Fibroblast of lung (primary cell): ENCODE data around the gene GJD3. TPM values are rescaled to one million over a fixed set of nuclear protein-coding genes. Genes with fewer than 3 reads are reported as not detected.

ENCODE experiments used
- DNase-seq, 2 donors: peaks; one replicate each; pipeline versions ENCODE4 v3.0.0 to v3.0.0-alpha.2; 2010; ENCODE audit warnings: low read depth in 2 of 2
- H2AFZ ChIP-seq: 2 replicates; pipeline ENCODE4 v1.5.1; 2012; ENCODE audit warnings: low read length, control low read depth, inconsistent platforms
- H3K27ac ChIP-seq: 2 replicates; pipeline ENCODE4 v1.5.1; 2011; ENCODE audit warnings: low read length, control low read depth; ENCODE audit not compliant: insufficient read depth
- H3K27me3 ChIP-seq: 2 replicates; pipeline ENCODE4 v1.5.1; 2011; ENCODE audit warnings: mild to moderate bottlenecking, low read length; ENCODE audit not compliant: control insufficient read depth, insufficient read depth
- H3K36me3 ChIP-seq: 2 replicates; pipeline ENCODE4 v1.5.1; 2011; ENCODE audit warnings: low read length; ENCODE audit not compliant: control insufficient read depth, insufficient read depth
- H3K4me1 ChIP-seq: 2 replicates; pipeline ENCODE4 v1.5.1; 2011; ENCODE audit warnings: low read length; ENCODE audit not compliant: control insufficient read depth, insufficient read depth; ENCODE audit errors: extremely low read depth
- H3K4me2 ChIP-seq: 2 replicates; pipeline ENCODE4 v1.5.1; 2011; ENCODE audit warnings: low read length, control low read depth; ENCODE audit not compliant: insufficient read depth; ENCODE audit errors: extremely low read depth
- H3K4me3 ChIP-seq, 4 experiments: fragments of 200-600 bp in 1 of 4; sonication (generic) in 1 of 4; replicated peaks in 1 of 4; 2 replicates each; pipeline ENCODE4 v1.5.1; 2011 to 2016; ENCODE audit warnings: low read length in 4 of 4, low read depth in 3 of 4, mild to moderate bottlenecking in 3 of 4, control low read depth in 2 of 4, inconsistent platforms in 1 of 4, mixed read lengths in 1 of 4; ENCODE audit not compliant: insufficient read depth in 1 of 4; ENCODE audit errors: control extremely low read depth in 1 of 4
- H3K79me2 ChIP-seq: 2 replicates; pipeline ENCODE4 v1.5.1; 2012; ENCODE audit warnings: mild to moderate bottlenecking, low read length, inconsistent platforms; ENCODE audit not compliant: control insufficient read depth, insufficient read depth
- H3K9ac ChIP-seq: 2 replicates; pipeline ENCODE4 v1.5.1; 2011; ENCODE audit warnings: mild to moderate bottlenecking, low read length, control low read depth; ENCODE audit not compliant: insufficient read depth
- H3K9me3 ChIP-seq: 2 replicates; pipeline ENCODE4 v1.5.1; 2012; ENCODE audit warnings: low read depth, low read length; ENCODE audit not compliant: control insufficient read depth, insufficient read depth
- H4K20me1 ChIP-seq: 2 replicates; pipeline ENCODE4 v1.5.1; 2011; ENCODE audit warnings: low read length; ENCODE audit not compliant: control insufficient read depth, insufficient read depth; ENCODE audit errors: extremely low read depth
- EZH2 ChIP-seq: IDR thresholded peaks from 2 replicates; pipeline ENCODE4 v1.5.1; 2012; ENCODE audit warnings: low read length, control low read depth, mild to moderate bottlenecking; ENCODE audit errors: missing control alignments
- polyA plus RNA-seq, 2 donors: library from polyadenylated mRNA; depleted of rRNA in 1 of 2; stranded (reverse) in 1 of 2; unstranded in 1 of 2; fragments of >200 nt; gene quantifications; 2 replicates each; pipeline ENCODE4 v1.2.1, GENCODE V29; 2011 to 2012; ENCODE audit warnings: missing spikeins in 1 of 2
- total RNA-seq: library from RNA; depleted of rRNA; stranded (reverse); fragments of >200 nt; gene quantifications from 2 replicates; pipeline ENCODE4 v1.2.1, GENCODE V29; 2014
- TF ChIP-seq, protein P1 (sequence below), 2 donors: IDR thresholded peaks in 1 of 2; conservative IDR thresholded peaks in 1 of 2; 1 replicate in 1 of 2; 2 replicates in 1 of 2; pipeline ENCODE4 v1.5.1; 2011 to 2012; ENCODE audit warnings: low read length in 2 of 2, control low read depth in 1 of 2, inconsistent platforms in 1 of 2, low read depth in 1 of 2, mild to moderate bottlenecking in 1 of 2

The GJD3 gene
- total and polyA plus RNA-seq, 2 donors (not counting 1 experiment from before 2014, with no cell fraction given) = 0.99 to 4.3 TPM

- Histone ChIP-seq H3K27me3 (no peaks in the 10 kb centered on the region), H3K9me3 (no peaks in the 10 kb centered on the region), H3K27ac (no peak overlapping the region), H3K4me3 (no peak overlapping the region), H3K4me1 (peaks cover 5% of the 10 kb centered on the region), H2AFZ (no peak overlapping the region), H3K36me3 (no peaks in the 10 kb centered on the region), H3K9ac (no peak overlapping the region), H3K4me2 (no peak overlapping the region), H4K20me1 (no peaks in the 10 kb centered on the region), H3K79me2 (no peaks in the 10 kb centered on the region)
- DNase-seq = no peak
- TF ChIP-seq, protein P1, sequence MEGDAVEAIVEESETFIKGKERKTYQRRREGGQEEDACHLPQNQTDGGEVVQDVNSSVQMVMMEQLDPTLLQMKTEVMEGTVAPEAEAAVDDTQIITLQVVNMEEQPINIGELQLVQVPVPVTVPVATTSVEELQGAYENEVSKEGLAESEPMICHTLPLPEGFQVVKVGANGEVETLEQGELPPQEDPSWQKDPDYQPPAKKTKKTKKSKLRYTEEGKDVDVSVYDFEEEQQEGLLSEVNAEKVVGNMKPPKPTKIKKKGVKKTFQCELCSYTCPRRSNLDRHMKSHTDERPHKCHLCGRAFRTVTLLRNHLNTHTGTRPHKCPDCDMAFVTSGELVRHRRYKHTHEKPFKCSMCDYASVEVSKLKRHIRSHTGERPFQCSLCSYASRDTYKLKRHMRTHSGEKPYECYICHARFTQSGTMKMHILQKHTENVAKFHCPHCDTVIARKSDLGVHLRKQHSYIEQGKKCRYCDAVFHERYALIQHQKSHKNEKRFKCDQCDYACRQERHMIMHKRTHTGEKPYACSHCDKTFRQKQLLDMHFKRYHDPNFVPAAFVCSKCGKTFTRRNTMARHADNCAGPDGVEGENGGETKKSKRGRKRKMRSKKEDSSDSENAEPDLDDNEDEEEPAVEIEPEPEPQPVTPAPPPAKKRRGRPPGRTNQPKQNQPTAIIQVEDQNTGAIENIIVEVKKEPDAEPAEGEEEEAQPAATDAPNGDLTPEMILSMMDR (conservative IDR thresholded peaks at IDR 0.05 in 1 of 2, IDR thresholded peaks at IDR 0.05 in 1 of 2; ENCODE audit: low read depth in 1 of 2, low read length in 2 of 2) = no peak
- no peak for TF ChIP-seq EZH2
Observed at GRCh38 chr17:40366861-40367518, 2.5 kb upstream of the GJD3 start.

DNA sequence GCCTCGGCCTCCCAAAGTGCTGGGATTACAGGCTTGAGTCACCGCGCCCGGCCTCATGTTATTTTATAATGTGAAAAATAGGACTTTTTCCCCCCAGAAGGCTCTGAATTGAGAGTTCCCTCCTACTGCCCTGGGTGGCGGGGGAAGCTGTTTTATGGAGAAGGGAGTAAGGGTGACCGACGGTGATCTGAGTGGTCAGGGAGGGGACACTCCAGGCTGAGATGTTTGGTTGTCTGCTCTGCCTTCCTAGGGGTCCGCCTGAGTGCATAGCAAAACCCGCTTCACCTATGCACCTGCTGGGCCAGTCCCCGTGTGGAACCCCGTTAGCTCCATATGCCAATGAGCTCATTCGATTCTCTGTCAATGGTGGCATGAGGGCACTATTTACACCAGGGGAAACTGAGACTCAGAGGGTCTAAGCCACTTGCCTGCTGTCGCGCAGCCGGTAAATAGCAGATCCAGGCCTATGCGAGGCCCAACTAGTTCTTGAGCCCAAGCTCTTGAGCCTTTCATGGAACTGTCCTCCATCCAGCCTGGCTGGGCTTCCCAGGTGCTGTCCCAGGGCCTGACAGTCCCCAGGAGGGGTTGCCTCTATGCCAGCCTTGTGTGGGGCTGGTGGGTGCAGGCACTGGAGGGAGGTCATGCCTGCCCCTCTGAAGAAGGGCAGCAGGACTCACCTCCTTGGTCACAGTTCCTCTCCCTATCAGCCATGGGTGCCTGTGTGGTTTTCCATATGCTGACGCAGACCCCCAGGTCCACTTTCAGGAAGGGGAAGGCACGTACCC lies 1.7 kb upstream of the GJD3 start:
- Histone ChIP-seq H3K4me3 (no peak overlapping the region), H3K36me3 (no peaks in the 10 kb centered on the region), H2AFZ (no peak overlapping the region), H3K79me2 (no peaks in the 10 kb centered on the region), H3K9me3 (no peaks in the 10 kb centered on the region), H3K27ac (no peak overlapping the region), H3K9ac (no peak overlapping the region), H3K4me1 (peaks cover 5% of the 10 kb centered on the region), H3K4me2 (no peak overlapping the region), H3K27me3 (no peaks in the 10 kb centered on the region), H4K20me1 (no peaks in the 10 kb centered on the region)
- TF ChIP-seq EZH2 = no peak
- TF ChIP-seq, protein P1 (conservative IDR thresholded peaks at IDR 0.05 in 1 of 2, IDR thresholded peaks at IDR 0.05 in 1 of 2; ENCODE audit: low read depth in 1 of 2, low read length in 2 of 2) = no peak
- no peak for DNase-seq

GRCh38 chr17:40364906-40365305 lies 369 bp upstream of the GJD3 start:
- H3K79me2 ChIP-seq = no peaks in the 10 kb centered on the region
- H3K9ac ChIP-seq = no peak overlapping the region
- H3K36me3 ChIP-seq = no peaks in the 10 kb centered on the region
- H3K4me3 ChIP-seq = peak overlapping the region in 2 of 4 experiments; percentile 54 to 59
- peaks cover 5% of the 10 kb centered on the region for H3K4me1 ChIP-seq
- no peak for DNase-seq
- H2AFZ ChIP-seq = no peak overlapping the region
- TF ChIP-seq, protein P1 (conservative IDR thresholded peaks at IDR 0.05 in 1 of 2, IDR thresholded peaks at IDR 0.05 in 1 of 2; ENCODE audit: low read depth in 1 of 2, low read length in 2 of 2) = no peak
- no peak for TF ChIP-seq EZH2
- H3K27ac ChIP-seq = no peak overlapping the region
- H3K4me2 ChIP-seq = no peak overlapping the region
- no peaks in the 10 kb centered on the region for H4K20me1 ChIP-seq
- H3K27me3 ChIP-seq = no peaks in the 10 kb centered on the region
- no peaks in the 10 kb centered on the region for H3K9me3 ChIP-seq
